Measurements from ENCODE around the gene ACVR1.

ACVR1 gene

DNA sequence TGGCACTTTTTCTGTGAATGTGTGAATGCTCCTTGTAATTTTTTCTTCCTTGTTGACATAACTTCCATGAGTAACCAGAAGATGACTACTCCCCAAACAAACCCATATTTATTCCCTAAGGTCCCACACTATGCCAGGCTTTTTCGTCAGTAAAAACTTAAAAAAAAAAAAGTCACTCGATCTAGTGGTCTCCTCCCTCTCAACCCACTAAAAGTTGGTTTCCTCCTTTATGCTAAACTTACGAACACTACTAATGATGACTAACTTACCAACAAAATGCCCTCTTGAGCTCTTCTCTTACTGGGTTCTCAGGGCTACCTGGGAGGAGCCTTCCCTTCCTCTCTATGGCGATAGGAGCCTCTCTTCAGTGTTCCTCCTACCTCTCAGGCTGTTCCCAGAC lies 18.2 kb downstream of the ACVR1 start:
- in situ Hi-C loops (cut with MboI; ENCODE audit: low sequenced_read_pairs): no loop called here

DNA sequence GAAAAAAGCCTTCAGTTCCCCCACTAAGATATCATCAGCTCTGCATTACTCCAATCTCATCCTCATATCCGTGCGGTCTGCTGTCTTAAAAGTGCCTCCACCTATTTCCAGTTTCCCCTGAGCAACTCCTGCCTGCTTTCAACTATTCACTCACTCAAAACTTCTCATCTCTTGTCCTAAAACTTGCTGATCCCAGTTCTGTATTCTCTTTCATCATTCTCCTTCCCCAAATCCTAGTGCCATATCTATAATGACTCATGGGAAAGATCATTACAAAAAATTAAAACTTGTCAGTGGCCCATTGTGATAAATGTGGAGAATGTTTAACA lies 20.0 kb downstream of the ACVR1 start:
- in situ Hi-C loops (cut with MboI; ENCODE audit: low sequenced_read_pairs): no loop called here

- in situ Hi-C loops (cut with MboI; ENCODE audit: low sequenced_read_pairs): no loop called here
Observed at GRCh38 chr2:157853820-157854219, 22.3 kb downstream of the ACVR1 start.

- in situ Hi-C loops (cut with MboI; ENCODE audit: low sequenced_read_pairs): no loop called here
Observed at GRCh38 chr2:157853211-157853610, 22.9 kb downstream of the ACVR1 start.

DNA sequence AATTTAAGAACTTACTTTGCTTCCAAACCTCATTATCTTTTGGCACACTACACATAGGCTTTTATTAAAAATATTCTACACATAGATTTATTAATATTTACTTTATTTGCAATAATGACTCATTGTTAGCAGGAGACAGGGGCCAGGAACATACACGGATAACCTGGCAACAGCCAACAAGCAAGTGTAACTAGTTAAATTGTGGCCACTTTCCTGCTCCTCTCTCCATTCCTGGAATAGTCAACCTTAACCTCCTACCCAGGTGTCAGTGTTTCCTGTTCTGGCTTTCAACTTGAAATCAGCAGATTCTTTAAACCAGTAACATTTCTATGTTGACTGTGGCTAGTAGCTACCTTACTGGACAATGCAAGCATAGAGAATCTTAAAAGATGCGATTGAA lies 26.5 kb downstream of the ACVR1 start:
- in situ Hi-C loops (cut with MboI; ENCODE audit: low sequenced_read_pairs): no loop called here

GRCh38 chr2:157848213-157848612 lies 27.9 kb downstream of the ACVR1 start:
- in situ Hi-C loops (cut with MboI; ENCODE audit: low sequenced_read_pairs): no loop called here

DNA sequence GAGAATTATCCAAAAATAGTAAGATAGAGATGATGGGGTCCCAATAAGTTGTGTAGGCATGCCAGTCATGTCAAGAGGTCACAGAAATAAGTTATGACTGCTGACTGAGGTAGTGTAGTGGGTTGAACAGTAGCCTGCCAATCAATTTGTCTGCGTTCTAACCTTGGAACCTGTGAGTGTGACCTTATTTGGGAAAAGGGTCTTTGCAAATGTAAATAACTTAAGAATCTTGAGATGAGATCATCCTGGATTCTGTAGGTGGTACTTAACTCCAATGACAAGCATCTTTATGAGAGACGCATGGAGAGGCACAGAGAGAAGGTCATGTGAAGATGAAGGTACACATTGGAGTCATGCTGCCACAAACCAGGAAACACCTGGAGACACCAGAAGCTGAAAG lies 31.0 kb downstream of the ACVR1 start:
- in situ Hi-C loops (cut with MboI; ENCODE audit: low sequenced_read_pairs): no loop called here

DNA sequence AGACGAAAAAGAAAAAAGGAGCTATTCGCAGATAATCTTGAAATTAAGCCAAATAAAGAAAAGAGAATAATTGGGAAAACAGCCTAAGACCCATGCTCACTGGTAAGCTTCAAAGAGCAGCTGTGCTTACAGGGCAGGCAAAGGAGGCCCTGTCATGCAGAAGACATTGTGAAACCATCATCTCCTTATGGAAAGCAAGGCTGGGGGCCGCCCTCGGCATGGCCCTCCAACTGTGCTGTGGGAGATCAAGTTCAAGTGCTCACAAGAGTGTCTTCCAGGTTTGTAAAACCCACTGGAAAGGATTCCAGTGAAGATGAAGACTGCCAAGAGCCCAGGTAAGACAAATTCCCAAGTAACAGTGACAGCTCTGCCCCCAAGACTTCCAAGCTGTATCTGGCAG lies 32.2 kb downstream of the ACVR1 start:
- in situ Hi-C loops (cut with MboI; ENCODE audit: low sequenced_read_pairs): no loop called here

DNA sequence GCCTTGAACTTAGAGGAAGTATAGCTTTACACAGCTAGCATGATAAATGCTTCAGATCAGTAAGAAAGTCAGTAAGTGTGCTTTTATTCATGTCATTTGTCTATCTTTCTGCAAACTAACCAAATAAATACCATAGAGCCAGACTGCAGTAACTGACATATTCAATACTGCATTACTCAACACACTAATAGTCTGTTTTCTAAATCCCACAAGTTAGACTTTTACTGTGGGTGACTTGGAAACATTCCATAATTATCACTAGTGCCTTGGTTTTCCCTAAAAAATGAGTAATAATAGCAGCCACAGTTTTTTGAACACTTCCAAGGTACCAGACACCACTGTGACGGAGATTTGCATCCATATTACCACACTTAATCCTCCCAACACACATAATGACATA lies 33.0 kb downstream of the ACVR1 start:
- in situ Hi-C loops (cut with MboI; ENCODE audit: low sequenced_read_pairs): no loop called here

DNA sequence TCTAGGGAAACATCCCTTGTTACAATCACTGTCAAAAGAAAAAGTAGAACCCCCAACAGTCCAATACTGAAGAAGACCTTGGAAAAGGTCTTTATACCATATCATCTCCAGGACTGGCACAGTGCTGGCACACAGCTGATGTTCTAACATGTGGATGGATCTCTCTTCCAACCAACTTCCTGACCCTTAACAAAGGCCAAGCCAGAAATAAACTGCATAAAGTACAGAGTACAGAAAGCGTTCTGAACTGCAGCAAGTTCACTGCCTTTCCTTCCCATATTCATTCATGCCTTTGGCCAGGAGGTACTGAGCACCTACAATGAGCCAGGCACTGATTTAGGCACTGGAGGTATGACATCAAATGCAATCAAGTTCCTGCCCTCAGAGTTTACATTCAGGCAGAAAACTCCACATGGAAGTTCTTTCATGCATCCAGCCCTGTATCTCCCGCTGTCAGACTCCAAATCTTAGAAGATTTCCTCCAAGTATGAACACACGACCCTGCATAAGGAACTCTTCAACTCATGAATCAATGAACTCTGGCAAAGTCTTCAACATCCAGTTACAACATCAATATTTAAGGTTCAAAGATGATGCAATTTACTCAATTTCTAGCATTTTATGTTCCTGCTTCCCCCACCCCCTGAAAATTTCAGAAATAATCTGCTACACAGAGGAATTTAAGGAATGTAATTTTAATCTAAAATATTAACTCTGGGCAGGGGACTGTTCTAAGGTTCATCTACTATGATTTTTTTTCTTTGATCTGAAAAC lies 33.8 kb downstream of the ACVR1 start:
- in situ Hi-C loops (cut with MboI; ENCODE audit: low sequenced_read_pairs): no loop called here

- in situ Hi-C loops (cut with MboI; ENCODE audit: low sequenced_read_pairs): no loop called here
Observed at GRCh38 chr2:157841485-157841884, 34.6 kb downstream of the ACVR1 start.

DNA sequence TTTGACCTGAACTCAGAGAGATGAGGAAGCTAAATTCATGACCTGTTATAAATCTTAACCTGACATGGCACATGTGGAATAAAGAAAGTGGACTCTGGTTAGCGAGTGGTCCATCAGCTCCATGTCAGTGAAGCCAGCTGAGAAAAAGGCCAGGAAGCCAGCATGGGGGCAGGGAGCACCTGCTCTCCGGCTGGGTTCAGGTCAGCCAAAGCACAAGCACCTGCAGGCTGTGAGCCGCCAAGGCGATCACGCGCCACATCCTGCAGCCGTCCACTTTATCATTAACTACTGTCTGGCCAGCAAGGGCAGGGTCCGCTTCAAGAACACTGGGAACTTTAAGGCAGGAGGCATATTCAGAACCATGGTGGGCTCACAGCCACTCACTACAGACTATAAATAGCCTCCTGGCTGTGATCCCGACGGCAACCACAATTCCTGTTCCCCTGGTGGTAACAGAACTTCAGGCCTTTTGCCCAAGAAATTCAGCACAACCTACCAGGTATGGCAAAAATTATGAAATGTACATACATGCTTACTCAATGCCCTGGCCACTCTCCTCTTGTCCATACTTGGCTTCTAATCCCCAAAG lies 35.5 kb downstream of the ACVR1 start:
- in situ Hi-C loops (cut with MboI; ENCODE audit: low sequenced_read_pairs): no loop called here

DNA sequence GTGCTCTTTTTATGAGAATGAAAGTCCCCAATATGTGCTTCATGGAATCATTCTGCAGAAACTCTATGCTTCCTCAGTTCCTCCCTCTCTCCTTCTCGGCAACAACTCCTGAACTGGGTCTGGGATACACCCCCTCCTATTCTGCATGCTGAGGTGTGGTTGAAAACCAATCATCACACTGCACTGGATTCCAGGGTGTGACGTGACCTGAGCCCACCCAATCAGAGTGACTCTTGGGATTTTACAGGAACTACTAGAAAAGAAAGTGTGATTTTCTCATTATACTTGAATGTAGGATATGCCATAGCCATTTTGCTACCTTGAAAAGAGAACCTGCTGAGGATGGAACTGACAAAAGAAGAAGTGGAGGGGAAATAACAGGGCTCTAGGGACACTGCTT lies 36.3 kb downstream of the ACVR1 start:
- in situ Hi-C loops (cut with MboI; ENCODE audit: low sequenced_read_pairs): no loop called here

DNA sequence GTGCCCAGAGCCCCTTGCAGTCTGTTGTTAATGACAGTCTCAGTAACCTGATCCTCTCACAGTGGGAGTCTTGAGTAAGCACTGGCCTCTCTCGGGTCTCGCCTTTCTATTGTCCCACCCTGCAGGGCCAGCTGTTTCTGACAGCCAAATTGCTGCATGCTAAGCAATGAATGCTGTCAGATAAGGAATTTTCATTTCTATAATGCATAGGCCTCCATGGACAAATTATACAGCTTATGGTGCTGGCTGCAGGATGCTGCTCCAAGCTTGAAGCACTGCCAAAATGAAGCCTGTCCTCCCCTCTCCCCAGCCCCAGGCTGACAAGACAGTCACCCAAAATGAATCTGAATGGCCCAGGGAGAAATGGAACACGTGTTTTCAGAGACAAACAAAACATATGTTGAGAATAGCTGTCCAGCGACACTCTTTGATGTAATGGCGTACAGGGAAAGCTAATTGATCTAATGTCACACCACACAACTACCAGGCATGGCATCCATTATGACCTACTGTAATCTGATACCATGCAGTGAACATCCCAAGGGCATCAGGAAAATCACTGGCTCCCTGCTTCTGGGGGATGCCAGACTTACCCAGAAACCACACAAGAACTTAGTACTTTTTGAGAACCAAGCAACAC lies 36.8 kb downstream of the ACVR1 start:
- in situ Hi-C loops (cut with MboI; ENCODE audit: low sequenced_read_pairs): no loop called here

GRCh38 chr2:157838442-157839161 lies 37.5 kb downstream of the ACVR1 start:
- in situ Hi-C loops (cut with MboI; ENCODE audit: low sequenced_read_pairs): no loop called here

DNA sequence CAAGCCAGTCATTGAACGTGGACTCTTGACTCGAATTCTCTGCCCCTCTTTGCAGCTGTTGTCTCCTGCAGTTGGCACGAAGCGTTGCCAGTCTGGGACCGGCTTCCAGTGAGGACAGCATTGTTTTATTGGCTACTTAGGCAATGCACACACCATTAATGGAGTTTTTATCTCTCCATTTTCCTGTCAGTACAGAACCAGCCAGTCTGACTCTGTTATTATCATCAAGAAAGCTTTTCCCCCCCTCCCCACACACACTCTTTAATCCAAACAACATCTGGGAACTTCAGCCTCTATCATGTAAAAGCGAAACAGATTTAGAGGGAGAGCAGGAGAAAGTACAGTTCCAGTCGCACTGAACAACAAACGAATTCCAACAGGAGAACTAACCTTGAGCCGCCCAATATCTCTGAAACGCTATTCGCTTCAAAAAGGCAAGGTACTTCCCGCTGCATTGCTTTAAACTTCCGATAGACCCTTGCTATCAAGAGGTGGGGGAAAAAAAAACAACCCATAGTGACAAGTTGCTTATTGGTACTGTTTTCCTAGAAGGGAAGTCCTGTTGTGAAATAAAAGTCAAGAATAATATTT lies 38.2 kb downstream of the ACVR1 start:
- in situ Hi-C loops (cut with MboI; ENCODE audit: low sequenced_read_pairs): no loop called here

- in situ Hi-C loops (cut with MboI; ENCODE audit: low sequenced_read_pairs): no loop called here
Observed at GRCh38 chr2:157836531-157836930, 39.6 kb downstream of the ACVR1 start.

GRCh38 chr2:157835425-157835824 lies 40.7 kb downstream of the ACVR1 start:
- in situ Hi-C loops (cut with MboI; ENCODE audit: low sequenced_read_pairs): no loop called here

GRCh38 chr2:157835006-157835405 lies 41.1 kb downstream of the ACVR1 start:
- in situ Hi-C loops (cut with MboI; ENCODE audit: low sequenced_read_pairs): no loop called here

GRCh38 chr2:157833721-157834120 lies 42.4 kb downstream of the ACVR1 start:
- in situ Hi-C loops (cut with MboI; ENCODE audit: low sequenced_read_pairs): no loop called here

- in situ Hi-C loops (cut with MboI; ENCODE audit: low sequenced_read_pairs): no loop called here
Observed at GRCh38 chr2:157831573-157832315, 44.4 kb downstream of the ACVR1 start.
